ENCODE results near the gene MTNR1A. TPM values are rescaled to one million over a fixed set of nuclear protein-coding genes. Genes with fewer than 3 reads are reported as not detected.

MTNR1A gene
- total RNA-seq, result 1 to 10 TPM; 1.4 to 4.9 (median 3.8) TPM
- long read RNA-seq, donor 1, partial matches to known transcripts, result 0 of 1 reads
- long read RNA-seq, donor 1, other reads (novel, unspliced or antisense), result 0 of 1 reads
- long read RNA-seq, donor 2, result 0 reads

DNA sequence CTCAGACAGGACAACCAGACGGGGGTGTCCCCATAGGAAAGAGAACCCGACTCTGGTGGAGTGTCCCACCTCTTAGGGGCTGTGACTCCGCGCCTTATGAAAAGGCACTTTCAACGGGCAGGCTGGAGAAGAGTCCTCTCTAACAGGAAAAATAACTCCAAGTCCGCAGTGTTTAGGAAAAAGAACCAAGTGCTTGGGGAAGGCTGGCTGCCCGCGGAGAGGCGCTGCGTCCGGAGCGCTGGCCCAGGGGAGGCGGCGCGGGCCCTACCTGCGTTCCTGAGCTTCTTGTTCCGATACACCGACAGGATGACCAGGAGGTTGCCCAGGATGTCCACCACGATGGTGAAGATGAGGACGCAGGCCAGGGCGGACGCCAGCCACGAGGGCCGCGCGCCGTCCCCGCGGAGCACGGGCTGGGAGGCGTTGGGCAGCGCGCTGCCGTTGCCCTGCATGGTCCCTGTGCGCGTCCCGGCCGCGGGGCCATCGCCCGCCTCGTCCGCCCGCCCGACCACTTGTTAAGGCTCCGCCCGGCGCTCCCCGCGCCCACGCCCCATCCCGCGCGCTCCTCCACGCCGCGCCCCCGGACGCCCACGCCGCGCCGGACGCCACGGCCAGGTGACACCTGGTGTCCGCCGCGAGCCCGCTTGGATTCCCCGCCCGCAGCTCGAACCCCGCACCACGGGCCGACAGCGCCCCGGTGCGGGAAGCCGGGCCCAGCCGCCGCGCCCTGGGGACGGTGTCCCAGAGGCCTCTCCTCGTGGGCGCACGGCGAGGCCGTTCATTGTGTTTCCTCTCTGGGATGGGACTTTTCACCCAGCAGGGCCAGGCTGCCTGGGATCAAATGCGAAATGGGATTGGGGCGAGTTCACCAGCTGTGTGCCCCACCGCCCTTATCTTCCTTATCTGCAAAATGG lies at the start of gene MTNR1A:
Gene MTNR1A, minus strand, starts transcription at position 654 of the 914 bp plus-strand sequence. Its CDS starts 202 bp downstream, at position 452.
- intact Hi-C loops (cut with DNase I, micrococcal nuclease), result no loop called here
- peak; percentile 46 to 80 (median 62) for DNase-seq
- H3K4me3 ChIP-seq, result no peak within 1 kb of the TSS
- ATAC-seq, result peak; percentile 71
- TF ChIP-seq CTCF (IDR thresholded peaks at IDR 0.05), result peak; percentile 24
- H3K9me3 ChIP-seq, result no peaks in the 10 kb centered on the region
- H3K36me3 ChIP-seq (ENCODE audit: low read depth), result no peaks in the 10 kb centered on the region
- H3K4me1 ChIP-seq (ENCODE audit: low read depth), result no peaks in the 10 kb centered on the region

- intact Hi-C loops (cut with DNase I, micrococcal nuclease), result no loop called here
Measured at GRCh38 chr4:186604124-186604807, 48.9 kb upstream of the MTNR1A start.

GRCh38 chr4:186602978-186603377 lies 47.6 kb upstream of the MTNR1A start:
- DNase-seq (no peak), ATAC-seq (no peak)
- Histone ChIP-seq H3K4me3 (no peak overlapping the region), H3K9me3 (no peaks in the 10 kb centered on the region), H3K4me1 (ENCODE audit: low read depth) (no peaks in the 10 kb centered on the region), H3K36me3 (ENCODE audit: low read depth) (peaks cover 6% of the 10 kb centered on the region)
- TF ChIP-seq CTCF (IDR thresholded peaks at IDR 0.05), result no peak
- intact Hi-C loops (cut with DNase I, micrococcal nuclease), result no loop called here

More at GRCh38 chr4:186604124-186604807, 48.9 kb upstream of the MTNR1A start:
- TF ChIP-seq CTCF (IDR thresholded peaks at IDR 0.05), result no peak
- no peaks in the 10 kb centered on the region for H3K4me1 ChIP-seq (ENCODE audit: low read depth)
- H3K36me3 ChIP-seq (ENCODE audit: low read depth), result peaks cover 12% of the 10 kb centered on the region
- ATAC-seq (no peak), DNase-seq (no peak)
- H3K4me3 ChIP-seq, result no peak overlapping the region
- H3K9me3 ChIP-seq, result no peaks in the 10 kb centered on the region

DNA sequence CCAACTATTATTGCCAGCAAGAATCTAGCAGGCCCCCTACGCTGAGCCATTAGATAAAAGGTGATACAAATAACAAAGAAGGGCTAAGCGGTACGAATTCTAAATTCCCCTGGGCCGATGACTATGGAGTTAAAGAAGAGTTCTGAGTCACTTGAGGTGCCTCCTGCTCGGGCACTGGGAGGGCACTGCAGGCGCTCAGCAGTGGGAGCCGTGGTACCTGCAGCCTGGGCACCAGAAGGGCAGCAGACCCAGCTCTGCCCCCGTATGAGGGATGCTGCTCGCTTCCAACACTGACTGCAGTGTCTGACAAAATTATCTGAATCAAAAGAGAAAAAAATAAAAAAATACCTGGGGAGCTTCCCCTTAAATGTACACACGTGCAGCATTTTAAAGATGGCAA lies 44.1 kb upstream of the MTNR1A start:
- no peak for DNase-seq
- Histone ChIP-seq H3K9me3 (no peaks in the 10 kb centered on the region), H3K4me1 (ENCODE audit: low read depth) (no peaks in the 10 kb centered on the region), H3K36me3 (ENCODE audit: low read depth) (peaks cover 8% of the 10 kb centered on the region), H3K4me3 (no peak overlapping the region)
- TF ChIP-seq CTCF (IDR thresholded peaks at IDR 0.05), result no peak
- intact Hi-C loops (cut with DNase I, micrococcal nuclease), result no loop called here
- no peak for ATAC-seq

GRCh38 chr4:186598686-186599085 lies 43.3 kb upstream of the MTNR1A start:
- intact Hi-C loops (cut with DNase I, micrococcal nuclease), result no loop called here
- ATAC-seq, result peak; percentile 15
- DNase-seq, result no peak
- TF ChIP-seq CTCF (IDR thresholded peaks at IDR 0.05), result no peak
- Histone ChIP-seq H3K36me3 (ENCODE audit: low read depth) (peaks cover 4% of the 10 kb centered on the region), H3K4me1 (ENCODE audit: low read depth) (no peaks in the 10 kb centered on the region), H3K9me3 (no peaks in the 10 kb centered on the region), H3K4me3 (no peak overlapping the region)

Data from mucosa of descending colon (tissue), 3 donors.